GM21723 (cell line): ENCODE measurements around the gene TUBA1A.
"Not testable (repeated sequence)": the region's sequence is repeated elsewhere in the genome, so short reads cannot be mapped to it uniquely, and the experiment has no call there.

ENCODE experiments used
- ATAC-seq: cut with Tn5 transposase; IDR thresholded peaks from one replicate; pipeline ENCODE4 v1.9.1; 2021; ENCODE audit warnings: mild to moderate bottlenecking, moderate library complexity; ENCODE audit not compliant: unreplicated experiment

TUBA1A gene

DNA sequence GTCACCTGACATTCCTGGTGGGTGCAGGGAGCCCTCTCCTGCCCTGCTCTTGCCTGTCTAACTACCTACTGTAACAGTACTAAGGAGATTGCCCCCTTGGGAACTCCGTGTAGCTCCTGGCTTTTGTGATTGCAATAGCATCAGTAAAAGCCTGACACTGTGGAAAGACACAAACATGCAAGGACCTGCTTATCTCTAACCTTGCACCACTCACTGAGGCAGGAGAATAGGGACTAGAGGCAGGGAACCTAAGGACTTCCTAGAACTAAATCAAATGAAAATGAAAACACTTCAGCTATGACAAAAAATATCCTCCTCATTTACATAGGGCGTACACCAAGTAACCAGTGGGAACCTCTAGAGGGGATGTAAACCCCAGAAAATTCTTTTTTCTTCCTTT lies 28.5 kb downstream of the TUBA1A start:
- peak; percentile 55 for ATAC-seq

DNA sequence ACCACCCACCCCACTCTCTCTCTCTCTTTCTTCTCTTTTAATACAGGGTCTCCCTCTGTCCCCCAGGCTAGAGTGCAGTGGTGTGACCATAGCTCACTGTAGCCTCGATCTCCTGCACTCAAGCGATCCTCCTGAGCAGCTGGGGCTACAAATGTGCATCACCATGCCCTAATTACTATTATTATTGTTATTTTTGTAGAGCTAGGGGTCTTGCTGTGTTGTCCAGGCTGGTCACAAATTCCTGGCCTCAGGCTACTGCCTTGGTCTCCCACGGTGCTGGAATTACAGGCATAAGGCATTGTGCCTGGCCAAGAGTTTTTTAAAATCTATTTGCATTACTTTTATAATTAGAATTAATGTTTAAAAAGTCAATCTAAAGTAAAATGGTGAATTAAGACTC lies 34.7 kb downstream of the TUBA1A start:
- no peak for ATAC-seq

DNA sequence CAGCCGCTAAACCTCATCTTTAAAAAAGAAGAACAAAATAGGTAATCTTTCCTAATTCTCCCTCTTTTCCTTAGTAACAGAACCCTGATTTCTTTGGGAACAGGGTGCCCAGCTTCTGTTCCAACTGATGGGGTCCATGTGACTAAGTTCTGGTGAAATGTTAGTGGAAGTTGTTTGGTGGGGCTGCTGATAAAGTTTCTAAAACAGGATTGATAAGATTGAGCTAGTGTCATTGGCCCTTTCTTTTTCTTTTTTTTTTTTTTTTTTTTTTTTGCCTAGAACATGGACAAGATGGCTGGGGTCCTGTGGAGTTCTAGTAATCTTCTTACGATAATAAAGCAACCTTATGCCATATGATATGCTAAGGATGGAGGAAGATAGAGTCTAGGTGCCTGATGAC lies 41.5 kb downstream of the TUBA1A start:
- no peak for ATAC-seq

DNA sequence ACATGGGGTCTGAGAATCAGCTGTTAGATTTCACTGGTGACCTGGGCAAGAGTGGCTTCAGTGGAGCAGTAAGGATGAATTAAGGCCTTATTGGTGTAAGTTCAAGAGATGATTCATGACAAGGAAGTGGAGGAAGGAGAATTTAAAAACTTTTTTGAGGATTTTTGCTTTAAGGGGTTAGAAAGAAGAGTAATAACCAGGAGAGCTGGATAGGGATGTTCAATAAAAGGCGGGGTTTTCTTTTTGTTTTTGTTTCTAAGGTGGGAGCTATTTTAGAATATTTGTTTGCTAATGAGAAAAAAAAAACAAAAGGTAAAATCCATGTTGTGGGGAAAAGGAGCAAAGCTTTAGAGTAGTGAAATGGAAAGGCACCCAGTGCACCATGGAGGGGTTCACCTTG lies 42.5 kb downstream of the TUBA1A start:
- no peak for ATAC-seq

DNA sequence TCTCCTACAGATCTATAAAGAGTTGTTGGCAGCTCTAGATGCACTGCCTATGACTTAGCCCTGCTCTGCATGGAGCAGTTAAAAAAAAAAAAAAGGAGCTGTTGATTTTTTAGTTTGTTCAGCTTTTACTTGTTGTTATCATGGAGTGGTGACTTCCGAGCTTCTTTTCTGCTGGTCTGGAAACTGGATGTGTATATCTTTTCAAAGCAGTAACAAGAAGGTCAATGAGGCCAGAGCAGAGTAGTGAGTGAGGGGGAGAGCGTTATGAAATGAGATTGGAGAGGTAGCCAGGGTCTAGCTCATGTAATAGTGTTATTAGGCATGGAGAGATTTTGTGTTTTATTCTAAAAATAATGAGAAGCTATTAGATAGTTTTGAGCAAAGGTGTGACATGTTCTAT lies 44.5 kb downstream of the TUBA1A start:
- ATAC-seq: no peak

DNA sequence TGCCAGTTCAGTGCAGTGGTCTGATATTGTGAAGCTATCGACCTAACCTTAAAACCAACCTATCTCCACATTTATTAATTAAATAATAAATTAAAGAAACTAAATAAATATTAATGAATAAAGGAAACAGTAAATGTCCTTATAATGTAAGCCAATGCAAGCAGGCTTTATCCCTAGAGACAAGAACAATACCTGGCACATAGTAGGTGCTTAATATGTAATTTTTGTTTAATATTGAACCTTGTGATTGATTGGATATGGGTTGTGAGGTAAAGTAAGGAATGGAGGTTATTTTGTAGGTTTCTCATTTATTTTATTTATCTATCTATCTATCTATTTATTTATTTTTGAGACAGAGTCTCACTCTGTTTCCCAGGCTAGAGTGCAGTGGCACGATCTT lies 49.9 kb downstream of the TUBA1A start:
- ATAC-seq: no peak

DNA sequence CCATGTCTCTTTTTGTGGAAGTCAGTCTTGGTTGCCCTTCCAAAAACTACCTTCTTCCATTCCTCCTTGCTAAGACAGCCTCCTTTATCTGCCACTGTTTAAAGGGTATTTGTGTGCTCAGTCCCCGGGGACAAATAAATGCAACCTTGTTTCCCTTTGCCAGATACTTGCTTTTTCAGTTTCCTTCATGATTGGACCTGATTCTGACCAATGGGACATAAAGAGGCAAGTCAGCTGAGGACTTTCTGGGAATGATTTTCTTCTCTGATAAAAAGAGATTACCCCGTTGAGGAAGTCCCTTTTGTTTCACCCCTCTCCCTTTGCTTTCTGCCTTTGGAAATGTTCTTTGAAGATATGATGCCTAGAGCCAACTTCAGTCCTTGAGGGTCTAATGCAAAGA lies 50.3 kb downstream of the TUBA1A start:
- no peak for ATAC-seq

DNA sequence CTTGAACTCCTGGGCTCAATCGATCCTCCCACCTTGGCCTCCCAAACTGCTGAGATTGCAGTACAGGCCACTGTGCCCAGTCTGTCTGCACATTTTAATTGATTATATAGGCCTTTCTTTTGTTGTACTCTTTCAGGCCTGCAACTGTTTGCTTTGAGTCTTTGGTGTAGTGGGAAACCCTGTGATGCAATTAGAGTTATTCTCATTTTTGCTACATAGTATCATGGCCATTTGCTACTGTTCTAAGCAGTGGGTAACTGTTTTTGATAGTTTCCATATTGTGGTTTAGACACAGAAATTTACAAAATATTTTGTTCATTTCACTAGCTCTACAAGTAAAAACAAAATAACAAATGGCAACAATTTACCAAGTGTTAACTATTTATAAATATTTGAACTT lies 51.4 kb downstream of the TUBA1A start:
- ATAC-seq: no peak

DNA sequence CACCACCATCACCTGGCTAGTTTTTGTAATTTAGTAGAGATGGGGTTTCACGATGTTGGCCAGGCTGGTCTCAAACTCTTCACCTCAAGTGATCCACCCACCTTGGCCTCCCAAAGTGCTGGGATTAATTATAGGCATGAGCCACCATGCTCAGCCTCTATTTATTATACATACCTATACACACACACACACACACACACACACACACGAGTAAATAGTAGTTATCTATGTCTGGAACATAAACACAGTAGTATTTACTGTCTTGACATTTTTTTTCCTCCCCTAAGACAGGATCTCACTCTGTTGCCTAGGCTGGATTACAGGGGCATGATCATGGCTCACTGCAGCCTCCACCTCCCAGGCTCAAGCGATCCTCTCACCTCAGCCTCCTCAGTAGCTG lies 51.9 kb downstream of the TUBA1A start:
- not testable (repeated sequence) for ATAC-seq
